Measurements from ENCODE around the gene MARS1.

The MARS1 gene

GRCh38 chr12:57451233-57451778 lies 36.6 kb upstream of the MARS1 start:
- DNase-seq (ENCODE audit: extremely low read depth, insufficient read length): no peak
- Histone ChIP-seq H3K27me3 (replicated peaks; ENCODE audit: control insufficient read depth, insufficient read depth, low read length) (no peaks in the 10 kb centered on the region), H3K36me3 (ENCODE audit: control insufficient read depth, insufficient read depth, low read length) (no peaks in the 10 kb centered on the region), H3K4me3 (replicated peaks; ENCODE audit: low read depth, low read length) (no peak overlapping the region)
- no peak for TF ChIP-seq CTCF (IDR thresholded peaks at IDR 0.05; ENCODE audit: insufficient read depth, low read length, poor library complexity, severe bottlenecking)

GRCh38 chr12:57452181-57452936 lies 35.5 kb upstream of the MARS1 start:
- no peak overlapping the region for H3K4me3 ChIP-seq (replicated peaks; ENCODE audit: low read depth, low read length)
- H3K27me3 ChIP-seq (replicated peaks; ENCODE audit: control insufficient read depth, insufficient read depth, low read length): no peaks in the 10 kb centered on the region
- no peaks in the 10 kb centered on the region for H3K36me3 ChIP-seq (ENCODE audit: control insufficient read depth, insufficient read depth, low read length)
- DNase-seq (ENCODE audit: extremely low read depth, insufficient read length): no peak
- no peak for TF ChIP-seq CTCF (IDR thresholded peaks at IDR 0.05; ENCODE audit: insufficient read depth, low read length, poor library complexity, severe bottlenecking)

GRCh38 chr12:57452937-57453509 lies 34.8 kb upstream of the MARS1 start:
- peak; percentile 88 for TF ChIP-seq CTCF (IDR thresholded peaks at IDR 0.05; ENCODE audit: insufficient read depth, low read length, poor library complexity, severe bottlenecking)
- DNase-seq (ENCODE audit: extremely low read depth, insufficient read length): no peak
- no peaks in the 10 kb centered on the region for H3K27me3 ChIP-seq (replicated peaks; ENCODE audit: control insufficient read depth, insufficient read depth, low read length)

GRCh38 chr12:57454213-57454565 lies 33.7 kb upstream of the MARS1 start:
- no peaks in the 10 kb centered on the region for H3K27me3 ChIP-seq (replicated peaks; ENCODE audit: control insufficient read depth, insufficient read depth, low read length)
- no peak for TF ChIP-seq CTCF (IDR thresholded peaks at IDR 0.05; ENCODE audit: insufficient read depth, low read length, poor library complexity, severe bottlenecking)
- no peaks in the 10 kb centered on the region for H3K36me3 ChIP-seq (ENCODE audit: control insufficient read depth, insufficient read depth, low read length)
- no peak overlapping the region for H3K4me3 ChIP-seq (replicated peaks; ENCODE audit: low read depth, low read length)
- no peak for DNase-seq (ENCODE audit: extremely low read depth, insufficient read length)

More at GRCh38 chr12:57452937-57453509, 34.8 kb upstream of the MARS1 start:
- no peak overlapping the region for H3K4me3 ChIP-seq (replicated peaks; ENCODE audit: low read depth, low read length)
- H3K36me3 ChIP-seq (ENCODE audit: control insufficient read depth, insufficient read depth, low read length): no peaks in the 10 kb centered on the region

- H3K27me3 ChIP-seq (replicated peaks; ENCODE audit: control insufficient read depth, insufficient read depth, low read length): no peaks in the 10 kb centered on the region
- H3K4me3 ChIP-seq (replicated peaks; ENCODE audit: low read depth, low read length): no peak within 1 kb of the TSS
- no peak for DNase-seq (ENCODE audit: extremely low read depth, insufficient read length)
- TF ChIP-seq CTCF (IDR thresholded peaks at IDR 0.05; ENCODE audit: insufficient read depth, low read length, poor library complexity, severe bottlenecking): no peak
- H3K36me3 ChIP-seq (ENCODE audit: control insufficient read depth, insufficient read depth, low read length): no peaks in the 10 kb centered on the region
These were observed 33.1 kb upstream of the MARS1 start, which contains the start of gene INHBE for GRCh38 chr12:57454566-57455373. TSS of gene INHBE (plus strand) at chr12:57455307. CDS start at chr12:57455537, 230 bp downstream.
